GM21528 (cell line): ENCODE results near the gene RAB11FIP4.

Experiments
- ATAC-seq: cut with Tn5 transposase; IDR thresholded peaks from one replicate; pipeline ENCODE4 v1.9.1; 2021; ENCODE audit warnings: mild to moderate bottlenecking, moderate library complexity; ENCODE audit not compliant: unreplicated experiment, low FRiP score

RAB11FIP4 gene

DNA sequence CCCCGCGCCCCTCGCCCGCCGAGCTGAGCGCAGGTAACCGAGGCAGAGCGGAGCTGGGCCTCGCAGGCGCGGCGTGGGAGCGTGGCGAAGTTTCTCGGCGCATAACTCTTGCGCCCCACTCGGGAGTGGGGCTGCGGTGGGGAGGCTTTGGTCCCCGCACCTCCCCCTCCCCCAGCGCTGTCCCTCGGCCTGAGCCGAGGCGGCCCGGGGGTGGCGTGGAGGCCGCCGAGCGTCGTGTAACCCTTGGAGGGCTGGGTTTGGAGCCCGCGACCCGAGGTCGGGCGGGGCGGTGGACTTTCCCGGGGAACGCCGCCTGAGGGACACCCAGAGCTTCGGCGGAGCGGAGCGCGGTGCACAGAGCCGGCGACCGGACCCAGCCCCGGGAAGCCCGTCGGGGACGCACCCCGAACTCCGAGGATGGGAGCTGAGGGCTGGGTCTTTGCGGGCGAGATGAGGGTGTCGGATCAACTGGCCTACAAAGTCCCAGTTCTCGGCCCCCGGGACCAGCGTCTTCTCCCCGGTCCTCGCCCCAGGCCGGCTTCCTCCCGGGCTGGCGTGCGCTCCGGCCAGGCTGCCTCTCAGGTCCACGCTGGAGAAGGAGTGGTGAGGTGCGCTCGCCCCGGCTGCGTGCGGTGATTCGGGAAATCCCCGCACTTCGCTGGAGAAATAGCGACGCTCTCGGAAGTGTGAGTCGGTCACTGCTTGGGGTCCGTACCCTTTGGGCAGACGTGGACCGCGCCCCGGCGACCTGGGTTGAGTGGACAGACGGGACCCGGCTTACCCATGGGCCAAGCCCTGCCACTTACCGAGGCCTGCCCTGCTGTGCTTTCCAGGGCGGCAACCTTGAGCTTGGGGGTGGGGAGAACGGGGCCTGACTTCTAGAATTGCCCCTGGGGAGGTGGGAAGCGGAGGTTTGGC lies 168.4 kb downstream of the RAB11FIP4 start:
- ATAC-seq = no peak

DNA sequence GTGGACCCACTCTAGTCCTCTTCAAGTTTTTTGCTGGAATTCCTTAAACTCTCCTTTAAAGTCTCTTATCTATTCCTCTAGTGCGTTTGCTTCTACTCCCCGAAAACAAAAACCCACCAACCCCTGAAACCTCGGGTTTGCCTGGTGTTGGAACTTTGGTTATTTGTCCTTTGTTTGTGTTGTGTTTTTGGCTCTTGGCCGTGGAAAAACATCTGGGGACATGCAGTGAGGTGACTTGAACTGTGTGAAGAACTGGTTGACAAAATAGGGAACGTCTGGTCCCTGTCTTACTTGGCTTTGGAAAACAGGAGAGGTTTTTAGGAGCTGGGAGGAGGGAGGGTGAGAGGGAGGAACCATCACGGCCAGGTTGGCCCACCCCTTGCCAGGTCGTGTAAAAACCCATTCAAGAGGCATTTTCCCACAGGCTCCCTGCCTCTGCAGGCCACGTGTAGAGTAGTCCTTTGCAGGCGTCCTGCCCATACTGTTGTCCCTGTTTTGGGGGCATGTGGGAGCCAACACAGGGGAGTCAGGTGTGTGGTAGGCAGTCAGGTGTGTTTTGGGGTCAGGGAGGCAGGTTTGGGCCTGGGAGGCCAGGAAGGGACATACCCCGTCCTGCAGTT lies 169.3 kb downstream of the RAB11FIP4 start:
- ATAC-seq = no peak

DNA sequence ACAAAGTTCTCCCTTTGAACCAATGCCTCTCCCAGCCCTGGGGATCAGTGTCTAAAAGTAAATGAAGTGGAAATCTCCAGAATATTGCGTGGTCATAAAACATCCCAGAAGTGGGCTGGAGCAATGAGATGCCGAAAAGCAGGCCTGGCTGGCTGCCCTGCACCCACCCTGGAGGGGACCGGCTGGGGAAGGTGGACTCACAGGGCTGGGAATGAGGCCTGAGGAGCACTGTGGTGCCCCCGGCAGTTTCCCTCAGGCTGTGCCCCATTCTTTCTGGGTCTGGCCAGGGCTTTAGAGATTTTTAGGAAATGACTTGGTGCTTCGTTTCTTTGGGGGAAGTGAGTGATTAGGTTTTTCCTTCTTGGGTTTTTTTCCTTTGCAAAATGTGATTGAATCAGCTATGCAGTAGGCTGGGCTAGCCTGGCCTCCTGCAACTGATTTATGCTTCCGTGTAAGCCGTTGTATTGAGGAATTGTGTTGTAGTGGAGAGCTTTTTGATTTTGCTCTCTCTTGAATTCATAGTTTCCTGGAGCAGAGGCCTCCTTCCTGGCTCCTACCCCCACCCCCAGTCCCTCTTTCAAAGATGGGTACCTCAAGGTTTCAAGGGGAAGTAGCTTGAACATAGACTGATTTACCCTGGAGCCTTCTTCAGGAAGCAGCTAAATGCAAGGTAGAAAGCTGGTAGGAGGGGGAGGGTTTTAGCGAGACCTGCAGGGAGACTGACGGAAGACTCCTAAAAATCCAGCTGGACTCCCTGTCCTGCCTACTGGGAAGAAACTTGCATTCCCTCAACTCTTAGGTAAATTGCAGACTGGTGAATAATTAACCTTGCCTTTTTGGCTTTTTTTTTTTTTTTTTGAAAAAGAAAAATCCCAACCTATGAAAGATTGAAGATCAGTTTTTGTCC lies 170.2 kb downstream of the RAB11FIP4 start:
- no peak for ATAC-seq

DNA sequence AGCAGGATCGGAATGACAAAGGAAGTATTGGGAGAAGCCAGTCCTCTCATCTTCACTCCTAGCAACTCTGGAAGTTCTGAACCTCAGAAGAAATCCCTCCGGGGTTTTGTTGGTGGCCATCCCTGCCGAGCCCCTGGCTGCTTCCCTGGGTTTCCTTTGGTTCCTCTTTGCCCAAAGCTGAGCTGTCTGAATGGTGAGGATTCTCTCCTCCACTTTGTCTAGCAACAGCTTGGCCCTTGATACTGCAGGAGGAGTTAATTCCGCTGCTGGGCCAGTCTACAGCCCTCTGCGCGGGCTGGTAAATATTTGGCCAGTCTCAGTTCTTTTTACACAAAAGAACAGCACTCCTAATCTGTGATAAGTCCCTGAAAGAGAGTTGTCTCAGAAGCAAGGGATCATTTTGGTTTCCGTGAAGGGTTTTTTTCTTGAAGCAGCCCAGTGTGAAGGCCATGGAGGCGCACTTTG lies 170.9 kb downstream of the RAB11FIP4 start:
- ATAC-seq = no peak

DNA sequence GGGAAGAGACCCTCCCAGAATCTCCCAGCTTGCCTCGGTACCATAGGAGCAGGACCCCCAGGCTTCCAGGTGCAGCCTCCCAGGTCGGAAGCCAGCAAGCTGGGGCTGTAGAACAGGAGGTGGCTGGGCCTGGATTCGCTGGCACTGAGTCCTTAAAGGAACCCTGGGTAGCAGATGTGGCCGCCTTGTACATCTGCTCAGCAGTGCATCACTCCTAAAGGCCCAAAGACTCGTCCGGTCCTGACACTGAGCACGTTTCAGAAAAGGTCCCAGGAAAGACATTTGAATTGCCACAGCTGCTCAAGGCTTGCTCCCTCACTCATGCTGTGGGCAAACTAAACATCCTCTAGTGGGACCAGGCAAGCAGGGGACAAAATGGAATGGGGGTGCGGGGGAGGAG lies 172.8 kb downstream of the RAB11FIP4 start:
- ATAC-seq = no peak

DNA sequence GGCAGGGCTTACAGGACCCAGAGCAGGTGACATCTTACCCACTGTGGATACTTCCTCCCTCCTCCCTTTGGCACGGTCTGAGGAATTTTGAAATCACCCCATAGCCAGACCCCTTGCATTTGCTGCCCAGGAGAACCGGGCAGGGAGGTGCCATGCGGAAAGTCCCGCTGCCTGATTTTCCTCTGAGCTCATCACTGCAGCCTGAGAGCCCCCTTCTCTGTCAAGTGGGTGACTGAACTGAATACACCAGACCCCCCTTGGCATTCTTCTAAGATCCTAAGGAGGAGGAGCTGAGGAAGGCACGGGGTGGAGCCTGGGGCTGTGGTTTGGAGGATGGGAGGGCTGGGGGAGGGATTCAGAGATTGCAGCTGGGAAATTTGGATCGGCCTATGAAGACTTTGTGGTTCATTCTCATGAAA lies 173.4 kb downstream of the RAB11FIP4 start:
- no peak for ATAC-seq

DNA sequence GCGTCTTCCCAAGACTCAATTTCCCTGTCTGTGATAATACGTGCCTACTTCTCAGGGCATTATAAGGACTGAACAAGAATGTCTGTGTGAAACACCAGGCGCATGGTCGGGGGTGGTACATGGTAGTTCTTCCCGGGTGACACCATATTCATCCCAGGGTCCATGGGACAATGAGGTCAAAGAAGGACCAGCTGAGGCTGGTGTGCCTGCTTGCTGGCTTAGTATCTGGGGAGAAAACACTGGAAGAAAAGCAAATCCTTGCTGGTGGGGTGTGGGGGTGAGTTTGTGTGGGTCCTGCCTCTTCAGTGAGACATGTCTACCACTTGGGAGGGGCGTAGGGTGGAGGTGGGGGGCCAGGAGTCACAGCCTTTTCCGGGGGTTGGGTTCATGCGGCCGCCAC lies 174.2 kb downstream of the RAB11FIP4 start:
- no peak for ATAC-seq

DNA sequence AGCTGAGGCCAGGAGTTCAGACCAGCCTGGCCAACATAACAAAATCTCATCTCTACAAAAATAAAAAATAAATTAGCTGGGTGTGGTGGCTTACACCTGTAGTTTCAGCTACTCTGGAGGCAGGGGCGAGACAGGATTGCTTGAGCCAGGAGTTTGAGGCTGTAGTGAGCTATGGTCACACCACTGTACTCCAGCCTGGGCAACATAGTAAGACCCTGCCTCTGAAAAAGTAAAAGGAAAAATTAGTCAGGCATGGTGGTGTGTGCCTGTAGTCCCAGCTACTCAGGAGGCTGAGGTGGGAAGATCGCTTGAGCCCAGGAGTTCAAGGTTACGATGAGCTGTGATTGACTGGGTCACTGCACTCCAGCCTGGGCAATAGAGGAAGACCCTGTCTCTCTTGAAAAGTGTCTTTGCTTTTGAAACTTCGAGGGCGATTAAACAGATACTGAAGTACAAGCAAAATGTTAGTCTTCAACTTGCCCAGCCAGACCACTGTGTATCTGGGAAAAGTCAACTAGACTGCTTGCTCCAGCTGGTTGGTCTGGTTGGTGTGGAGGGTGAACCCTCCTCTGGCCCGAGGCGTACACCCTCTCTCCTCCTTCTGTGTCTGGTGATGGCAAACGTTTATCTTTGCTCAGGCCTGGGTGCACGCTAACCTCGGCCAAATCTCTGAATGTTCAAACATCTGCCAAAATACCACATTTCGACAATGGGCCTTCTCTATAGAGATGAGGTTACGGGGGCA lies 174.9 kb downstream of the RAB11FIP4 start:
- ATAC-seq = no peak

DNA sequence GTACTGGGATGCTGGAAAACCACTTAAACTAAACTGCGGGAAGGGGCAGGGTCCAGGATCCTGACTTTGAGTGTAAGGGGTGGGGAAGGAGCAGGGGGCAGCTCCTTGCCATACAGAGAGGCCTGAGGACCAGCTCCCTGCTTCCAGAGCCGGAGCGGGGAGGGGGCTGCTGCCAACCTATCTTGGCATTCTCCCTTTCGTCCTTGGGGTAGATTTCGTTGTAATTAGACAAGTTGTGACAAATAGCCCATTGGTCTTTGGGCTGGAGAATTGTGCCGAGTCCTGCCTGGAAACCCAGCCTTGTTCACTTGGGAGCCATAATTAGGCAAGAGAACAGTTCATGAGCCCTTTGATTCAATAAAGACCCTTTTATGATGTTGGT lies 175.5 kb downstream of the RAB11FIP4 start:
- no peak for ATAC-seq

DNA sequence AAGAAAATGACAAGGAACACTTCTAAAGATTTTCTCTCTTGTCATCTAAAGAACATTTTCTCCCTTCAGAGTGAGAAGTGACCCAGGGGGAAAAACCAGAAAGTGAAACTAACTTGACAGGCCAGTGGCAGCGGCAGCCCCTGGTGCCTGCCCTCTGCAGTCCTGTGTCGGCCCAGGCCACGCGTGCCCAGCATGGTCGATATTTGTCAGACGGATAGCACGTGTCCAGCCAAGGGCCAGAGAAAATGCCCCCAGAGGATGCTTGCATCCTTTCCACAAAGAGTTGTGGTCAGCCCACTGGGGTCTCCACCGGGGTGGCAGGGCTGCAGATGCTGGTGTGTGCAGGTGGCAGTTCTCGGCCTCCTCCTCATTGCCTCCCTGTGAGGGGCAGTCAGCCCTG lies 176.6 kb downstream of the RAB11FIP4 start:
- no peak for ATAC-seq

DNA sequence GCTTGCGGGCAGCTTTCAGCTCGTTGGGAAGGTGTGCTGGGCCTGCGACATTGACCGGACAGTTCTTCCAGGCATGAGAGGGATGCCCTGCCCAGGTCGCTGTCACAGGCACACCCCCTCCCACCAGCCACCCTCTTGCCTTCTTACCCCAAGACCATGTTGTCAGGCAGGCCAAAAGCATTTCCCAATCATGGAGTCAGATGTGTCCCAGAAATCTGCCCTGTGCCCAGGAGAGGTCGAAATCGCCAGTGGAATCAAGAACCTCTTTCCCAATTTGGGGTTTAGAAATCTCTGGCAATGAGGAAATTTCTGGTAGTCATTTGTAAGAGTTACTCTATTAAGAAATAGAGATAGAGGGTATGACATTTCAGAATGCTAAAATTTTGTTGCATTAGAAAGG lies 177.1 kb downstream of the RAB11FIP4 start:
- no peak for ATAC-seq

DNA sequence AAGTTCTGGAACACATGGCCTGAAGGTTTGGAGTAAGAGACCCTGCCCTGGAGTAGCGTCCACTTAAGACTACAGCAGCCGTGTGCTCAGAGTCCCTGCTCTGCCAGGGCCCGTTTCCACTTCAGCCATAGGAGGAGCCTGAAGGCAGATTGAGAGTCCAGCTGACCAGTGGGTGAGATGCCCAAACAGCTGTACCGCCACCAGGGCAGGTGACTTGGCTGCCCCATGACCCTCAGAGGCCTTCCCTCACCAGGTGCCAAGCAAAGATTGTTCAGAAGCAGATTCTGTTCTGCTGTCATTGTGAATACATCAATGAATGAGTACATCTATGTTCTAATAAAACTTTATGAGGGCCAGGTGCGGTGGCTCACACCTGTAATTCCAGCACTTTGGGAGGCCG lies 178.8 kb downstream of the RAB11FIP4 start:
- ATAC-seq = no peak

DNA sequence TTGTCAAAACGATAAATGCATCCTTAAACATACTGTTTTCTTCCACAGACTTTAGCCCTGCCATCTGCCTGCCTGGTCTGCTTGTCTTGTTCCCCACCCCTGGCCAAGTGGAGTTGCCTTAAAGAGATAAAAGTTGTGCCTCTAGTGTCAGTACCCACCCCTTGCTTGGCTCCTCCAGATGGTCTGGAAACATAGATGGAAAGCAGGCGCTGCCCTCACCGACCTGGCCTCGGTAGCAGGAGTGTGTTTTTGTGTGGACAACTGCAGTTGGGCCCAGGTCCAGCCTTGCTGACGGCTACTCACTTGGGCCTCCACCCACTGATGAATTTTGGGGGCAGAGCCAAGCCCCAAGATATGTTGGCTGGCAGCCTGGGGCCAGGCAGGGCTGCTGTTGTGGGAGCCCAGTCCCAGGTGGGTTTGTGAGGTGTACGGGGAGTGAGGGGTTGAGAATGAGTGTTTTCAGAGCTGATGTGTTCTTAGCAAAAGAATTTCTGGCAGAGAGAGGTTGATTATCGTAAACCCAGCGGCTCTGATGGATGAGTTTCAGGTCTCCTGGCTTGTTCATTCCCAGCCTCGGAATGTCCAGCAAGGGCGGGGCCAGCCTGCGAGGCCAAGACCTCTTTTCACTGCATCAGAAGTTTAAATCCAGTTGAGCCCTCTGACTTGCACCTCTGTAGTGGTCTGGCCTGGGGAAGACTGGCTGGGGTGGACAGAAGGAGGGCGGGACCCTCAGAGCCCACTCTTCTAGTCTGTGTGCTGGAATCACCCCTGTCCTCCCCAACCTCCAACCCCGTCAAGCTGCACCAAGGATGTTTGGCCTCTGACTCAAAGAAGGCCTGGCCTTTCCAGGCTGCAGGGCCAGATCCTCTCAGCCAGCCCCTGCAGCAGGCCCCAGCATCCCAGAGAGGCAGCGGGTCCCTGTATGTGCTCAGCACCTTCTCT lies 179.7 kb downstream of the RAB11FIP4 start:
- no peak for ATAC-seq

DNA sequence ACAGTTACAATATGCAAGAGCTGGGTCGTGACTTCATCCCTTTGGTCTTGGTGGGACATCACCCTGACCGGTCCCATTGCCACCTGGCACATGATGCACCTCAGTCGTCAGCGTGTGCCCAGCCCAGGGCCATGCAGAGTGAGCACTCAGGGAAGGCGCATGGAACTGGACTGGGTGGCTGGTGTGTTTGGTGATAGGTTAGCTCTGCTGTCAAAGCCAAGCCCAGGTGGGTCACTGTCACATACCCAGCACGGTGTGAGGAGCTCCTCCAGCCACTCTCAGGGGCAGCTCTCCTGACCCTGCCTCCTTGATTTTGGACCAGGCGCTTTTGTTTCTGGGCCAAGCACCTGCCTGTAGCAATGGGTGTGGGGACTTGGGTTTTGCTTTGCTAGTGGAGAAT lies 180.9 kb downstream of the RAB11FIP4 start:
- no peak for ATAC-seq

DNA sequence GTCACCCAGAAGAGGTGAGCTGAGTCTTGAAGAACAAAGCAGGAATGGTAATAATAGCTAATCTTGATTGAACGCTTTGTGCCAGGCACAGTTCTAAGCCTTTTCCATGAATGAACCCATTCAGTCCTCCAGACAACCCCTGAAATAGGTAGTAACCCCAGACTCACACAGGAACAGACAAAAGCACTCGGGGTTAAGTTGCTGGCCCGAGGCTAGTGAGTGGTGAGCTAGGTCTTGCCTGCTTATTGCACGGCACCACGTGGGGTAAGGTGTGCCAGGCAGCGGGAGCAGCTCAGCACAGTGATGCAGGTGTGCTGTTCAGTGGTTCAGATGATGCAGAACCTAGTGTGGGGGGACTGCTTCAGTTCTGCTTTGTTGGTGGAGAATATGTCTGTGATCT lies 181.6 kb downstream of the RAB11FIP4 start:
- ATAC-seq = no peak

DNA sequence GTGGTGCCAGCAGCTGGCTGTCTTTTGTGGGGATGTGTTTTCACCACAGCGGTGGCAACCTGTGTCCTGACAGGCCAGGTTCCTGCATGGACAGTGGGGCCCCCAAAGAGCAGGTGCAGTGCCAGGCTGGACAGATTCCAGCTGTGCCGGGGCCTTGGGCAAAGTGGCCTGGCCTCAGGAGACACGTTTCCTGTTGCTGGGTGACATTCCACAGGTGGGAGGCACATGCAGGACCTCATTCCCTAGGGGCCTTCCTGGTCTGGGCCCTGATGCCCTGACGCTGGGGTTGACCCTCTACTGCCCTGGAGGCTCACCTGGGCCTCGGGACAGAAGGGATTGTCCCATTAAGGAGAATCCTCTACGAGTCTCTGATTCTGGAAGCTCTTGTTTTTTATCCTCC lies 182.4 kb downstream of the RAB11FIP4 start:
- ATAC-seq = no peak

DNA sequence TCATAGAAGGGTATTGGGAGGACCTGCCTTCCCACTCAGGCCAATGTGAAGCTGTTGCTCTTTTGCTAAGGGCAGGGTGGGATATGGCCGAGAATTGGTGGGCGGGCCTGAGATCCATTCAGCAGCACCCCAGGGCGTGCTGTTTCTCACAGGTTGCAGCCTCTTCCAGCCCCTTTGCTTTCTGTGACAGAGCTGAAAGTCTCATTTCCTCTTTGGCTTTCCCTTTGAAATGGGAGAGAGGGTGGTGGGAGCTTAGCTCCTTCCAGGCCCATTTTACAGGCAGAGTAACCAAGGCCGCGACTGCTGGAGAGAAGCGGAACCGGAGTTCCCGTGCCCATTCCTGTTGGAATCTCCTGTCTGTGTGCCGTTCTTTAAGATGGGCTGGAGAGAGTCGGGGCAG lies 183.0 kb downstream of the RAB11FIP4 start:
- no peak for ATAC-seq

DNA sequence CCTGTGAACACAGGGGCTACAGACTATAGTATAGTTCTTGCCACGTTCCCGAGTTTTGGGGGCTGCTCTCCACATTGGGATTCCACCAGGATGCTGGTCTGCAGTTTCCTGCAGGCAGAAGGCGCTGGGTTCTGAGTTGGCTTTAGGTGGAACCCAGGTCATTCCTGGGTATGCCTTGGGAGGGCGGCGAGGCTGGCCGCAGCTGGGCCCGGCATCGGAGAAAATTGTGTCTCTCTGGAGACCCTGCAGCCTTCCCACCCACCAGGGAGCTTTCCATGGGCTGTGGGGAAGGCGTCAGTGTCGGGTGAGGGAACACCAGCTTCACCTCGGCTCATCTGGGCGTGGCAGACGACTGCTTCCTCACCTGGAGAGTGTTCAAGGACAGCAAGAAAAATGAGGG lies 183.6 kb downstream of the RAB11FIP4 start:
- no peak for ATAC-seq

DNA sequence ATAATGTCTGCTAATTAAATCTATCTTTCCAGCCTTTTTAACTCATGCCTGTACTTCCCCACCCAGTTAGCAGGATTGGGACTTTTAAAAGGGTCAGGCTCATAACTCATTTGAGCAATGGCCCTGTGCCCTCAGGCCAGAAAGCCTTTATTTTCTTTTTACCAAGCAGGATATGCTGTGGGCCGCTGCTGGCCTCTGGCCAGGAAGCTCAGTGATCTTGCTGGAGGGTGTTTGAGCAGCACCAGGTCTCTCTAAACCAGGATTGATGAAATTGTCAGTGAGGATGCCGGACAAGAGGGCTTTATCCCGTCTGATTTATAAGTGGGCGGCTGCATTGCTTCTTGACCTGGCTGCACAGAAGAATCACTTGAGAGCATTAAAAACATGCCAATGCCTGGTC lies 187.8 kb downstream of the RAB11FIP4 start:
- ATAC-seq = no peak
